Adrenal gland (tissue), 12 donors: ENCODE measurements around the gene ZC3H12D. TPM values are rescaled to one million over a fixed set of nuclear protein-coding genes. Genes with fewer than 3 reads are reported as not detected.

Source experiments
- DNase-seq, 7 donors: peaks; one replicate each; pipeline ENCODE4 v3.0.0-alpha.2; 2019 to 2020
- H3K27ac ChIP-seq, 5 donors: fragments of 200-600 bp; sonication (generic) in 4 of 5; 1 replicate in 3 of 5; 2 replicates in 2 of 5; pipeline versions ENCODE4 v1.5.1 to v1.8.0; 2016 to 2020; ENCODE audit warnings: mild to moderate bottlenecking in 1 of 5
- H3K27me3 ChIP-seq: fragments of 200-600 bp; 2 replicates; pipeline ENCODE4 v1.8.0; 2021
- H3K36me3 ChIP-seq, 2 donors: fragments of 200-600 bp; replicated peaks in 1 of 2; 1 replicate in 1 of 2; 2 replicates in 1 of 2; pipeline versions ENCODE4 v1.5.1 to v1.8.0; 2018 to 2022
- H3K4me1 ChIP-seq, 2 donors: fragments of 200-600 bp; replicated peaks in 1 of 2; 1 replicate in 1 of 2; 2 replicates in 1 of 2; pipeline versions ENCODE4 v1.5.1 to v1.8.0; 2018 to 2021
- H3K4me3 ChIP-seq, 4 donors: fragments of 200-600 bp; sonication (generic) in 3 of 4; one replicate each; pipeline ENCODE4 v1.5.1; 2016 to 2018
- H3K9me3 ChIP-seq, 3 donors: fragments of 200-600 bp; sonication (generic) in 1 of 3; replicated peaks in 1 of 3; 1 replicate in 2 of 3; 2 replicates in 1 of 3; pipeline versions ENCODE4 v1.5.1 to v1.8.0; 2016 to 2021
- POLR2A ChIP-seq, 2 donors: fragments of 450-650 bp; IDR thresholded peaks; one replicate each; pipeline ENCODE4 v1.6.1; 2017; ENCODE audit warnings: antibody characterized with exemption in 2 of 2, mild to moderate bottlenecking in 2 of 2, moderate library complexity in 1 of 2
- WGBS, 4 donors: extraction: QIAGEN DNeasy Blood & Tissue Kit in 2 of 4; methylation state at CpG; one replicate each; pipeline versions ENCODE4 v1.1.5 to v1.1.7; 2013 to 2017; 5-methylcytosine and 5-hydroxymethylcytosine counted together
- intact Hi-C, 2 donors: fragments of 100-400 bp; cut with DNase I; formaldehyde crosslinking; loops; one replicate each; pipeline versions ENCODE4 v1.14.1 to v1.15.0; 2022 to 2023
- polyA plus RNA-seq, 3 donors: library from polyadenylated mRNA; stranded (reverse); fragments of 200-250 nt in 2 of 3; fragments of 350-450 nt in 1 of 3; fragmentation: Illumina TruSeq in 1 of 3; extraction: RNeasy Lipid Tissue Mini Kit (QIAGEN cat#74804) in 1 of 3; gene quantifications; one replicate each; pipeline ENCODE4 v1.2.3, GENCODE V29; 2013 to 2014
- total RNA-seq, 9 donors: library from RNA; depleted of rRNA in 4 of 9; stranded (reverse); fragments of >200 nt in 4 of 9; fragments of 120-200 nt in 1 of 9; fragmentation: NEBNext Ultra II Directional in 1 of 9; extraction: Animal tissue kit (Norgen Biotek cat#: 25700) in 1 of 9; gene quantifications; one replicate each; pipeline versions ENCODE4 v1.1.0 to v1.2.4, GENCODE V29; 2013 to 2023
- TF ChIP-seq, protein P1 (sequence below), 6 experiments: fragments of 450-650 bp in 4 of 6; fragments of 200-600 bp in 2 of 6; sonication (generic) in 1 of 6; IDR thresholded peaks; 1 replicate in 5 of 6; 2 replicates in 1 of 6; pipeline versions ENCODE4 v1.5.1 to v1.8.0; 2016 to 2021; ENCODE audit warnings: antibody characterized with exemption in 6 of 6, mild to moderate bottlenecking in 2 of 6, moderate library complexity in 1 of 6
- donor health status: healthy with polysubstance abuse.
- donor health status: Bipolar disorder and iron deficiency.
- donor health status: DM: yes; HTN: yes; CAD: no.
- donor health status: DM: no; HTN: no; CAD: no.
- donor health status: DM: no; HTN: no; CAD: no.
- donor health status: DM: yes; HTN: yes; CAD: no.

Gene ZC3H12D
- total and polyA plus RNA-seq, 12 donors = 0.44 to 12.0 (median 1.8) TPM

DNA sequence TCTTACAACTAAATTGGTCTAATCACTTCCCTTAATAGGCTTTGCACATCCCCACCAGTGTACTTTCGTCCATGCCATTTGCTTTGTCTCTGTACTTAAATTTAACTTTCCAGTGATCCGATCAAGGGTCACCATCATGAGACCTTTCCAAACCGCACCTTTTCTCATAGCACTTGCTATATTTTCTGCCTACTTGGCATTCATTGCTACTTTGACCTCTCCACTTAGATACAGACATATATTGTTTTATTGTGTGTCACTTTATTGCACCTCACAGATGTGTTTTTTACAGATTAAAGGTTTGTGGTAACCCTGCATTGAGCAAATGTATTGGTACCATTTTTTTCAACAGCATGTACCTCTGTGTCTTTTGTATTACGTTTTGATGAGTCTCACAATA is 70.0 kb downstream of the ZC3H12D start:
- Histone ChIP-seq H3K36me3 (peaks cover 0 to 9% of the 10 kb centered on the region in 2 donors), H3K4me1 (no peaks in the 10 kb centered on the region), H3K9me3 (no peaks in the 10 kb centered on the region), H3K27ac (no peak overlapping the region), H3K4me3 (no peak overlapping the region), H3K27me3 (no peaks in the 10 kb centered on the region)
- WGBS, 4 donors = 91 to 95% (median 92%) methylated on average over 4 of the region's 4 CpGs
- no peak for DNase-seq
- intact Hi-C loops = no loop called here
- TF ChIP-seq, protein P1, sequence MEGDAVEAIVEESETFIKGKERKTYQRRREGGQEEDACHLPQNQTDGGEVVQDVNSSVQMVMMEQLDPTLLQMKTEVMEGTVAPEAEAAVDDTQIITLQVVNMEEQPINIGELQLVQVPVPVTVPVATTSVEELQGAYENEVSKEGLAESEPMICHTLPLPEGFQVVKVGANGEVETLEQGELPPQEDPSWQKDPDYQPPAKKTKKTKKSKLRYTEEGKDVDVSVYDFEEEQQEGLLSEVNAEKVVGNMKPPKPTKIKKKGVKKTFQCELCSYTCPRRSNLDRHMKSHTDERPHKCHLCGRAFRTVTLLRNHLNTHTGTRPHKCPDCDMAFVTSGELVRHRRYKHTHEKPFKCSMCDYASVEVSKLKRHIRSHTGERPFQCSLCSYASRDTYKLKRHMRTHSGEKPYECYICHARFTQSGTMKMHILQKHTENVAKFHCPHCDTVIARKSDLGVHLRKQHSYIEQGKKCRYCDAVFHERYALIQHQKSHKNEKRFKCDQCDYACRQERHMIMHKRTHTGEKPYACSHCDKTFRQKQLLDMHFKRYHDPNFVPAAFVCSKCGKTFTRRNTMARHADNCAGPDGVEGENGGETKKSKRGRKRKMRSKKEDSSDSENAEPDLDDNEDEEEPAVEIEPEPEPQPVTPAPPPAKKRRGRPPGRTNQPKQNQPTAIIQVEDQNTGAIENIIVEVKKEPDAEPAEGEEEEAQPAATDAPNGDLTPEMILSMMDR (IDR thresholded peaks at IDR 0.05) = no peak
- no peak for TF ChIP-seq POLR2A (IDR thresholded peaks at IDR 0.05)

DNA sequence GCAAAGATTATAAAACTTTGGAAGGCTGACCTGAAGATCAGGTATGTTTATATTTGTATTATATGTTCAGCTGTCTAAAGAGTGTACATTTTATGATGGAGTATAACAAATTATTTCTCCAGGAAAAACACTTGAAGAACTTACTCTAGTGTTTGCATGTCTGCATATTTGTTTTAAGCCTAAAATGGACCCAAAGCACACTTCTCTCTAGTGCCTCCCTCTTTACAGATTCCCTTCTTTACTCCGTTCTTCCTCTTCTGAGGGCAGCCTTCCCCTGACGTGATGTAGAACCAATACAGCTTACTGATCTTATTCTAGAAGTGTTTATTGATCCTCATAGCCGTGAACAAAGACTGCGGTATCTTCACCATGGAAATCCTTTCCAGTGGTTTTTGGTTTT is 70.8 kb downstream of the ZC3H12D start:
- TF ChIP-seq POLR2A (IDR thresholded peaks at IDR 0.05) = no peak
- TF ChIP-seq, protein P1 (IDR thresholded peaks at IDR 0.05) = no peak
- intact Hi-C loops = no loop called here
- no peak for DNase-seq
- H3K27me3 ChIP-seq = no peaks in the 10 kb centered on the region
- no peak overlapping the region for H3K4me3 ChIP-seq
- H3K9me3 ChIP-seq = no peaks in the 10 kb centered on the region
- H3K27ac ChIP-seq = no peak overlapping the region
- H3K4me1 ChIP-seq = no peaks in the 10 kb centered on the region
- 70 to 95% (median 83%) methylated on average over 4 of the region's 4 CpGs for WGBS, 4 donors
- H3K36me3 ChIP-seq = peaks cover 0 to 11% of the 10 kb centered on the region in 2 donors

DNA sequence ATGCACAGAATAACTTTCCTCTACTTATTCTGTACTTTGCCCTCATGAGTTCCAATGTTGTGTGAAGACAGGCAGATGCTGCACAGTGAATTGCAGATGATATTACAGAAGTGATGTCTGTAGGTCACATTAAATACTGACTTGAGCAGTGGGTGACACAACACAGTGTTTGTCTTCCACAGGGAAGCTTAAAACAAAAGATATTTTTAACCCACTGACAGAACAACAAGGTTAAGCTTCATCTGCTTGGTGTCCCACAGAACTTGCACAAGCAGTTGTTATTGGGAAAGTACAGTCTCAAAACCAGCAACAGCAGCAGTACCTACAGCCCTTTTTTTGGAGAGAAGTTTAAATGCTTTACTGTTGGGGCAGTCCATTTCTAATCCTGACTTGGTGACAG is 74.3 kb downstream of the ZC3H12D start:
- peaks cover 0 to 11% of the 10 kb centered on the region in 2 donors for H3K36me3 ChIP-seq
- no peak for DNase-seq
- intact Hi-C loops = no loop called here

DNA sequence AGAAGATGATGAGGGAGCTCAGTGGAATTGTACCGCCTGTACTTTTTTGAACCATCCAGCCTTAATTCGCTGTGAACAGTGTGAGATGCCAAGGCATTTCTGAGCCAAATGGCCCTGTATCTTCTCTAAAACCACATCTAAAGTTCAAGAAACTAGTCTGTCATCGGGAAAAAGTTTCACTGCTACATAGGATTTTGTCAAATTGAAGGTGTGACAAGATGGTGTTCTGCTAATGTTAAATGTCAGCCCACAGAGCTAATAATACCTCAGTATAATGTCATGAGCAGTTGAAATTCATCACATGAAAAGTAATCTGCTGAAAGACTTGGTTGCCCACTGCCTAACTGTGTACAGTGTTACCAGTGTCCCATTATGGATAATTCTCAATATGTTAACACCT is 75.2 kb downstream of the ZC3H12D start:
- TF ChIP-seq, protein P1 (IDR thresholded peaks at IDR 0.05) = no peak
- no peak for TF ChIP-seq POLR2A (IDR thresholded peaks at IDR 0.05)
- intact Hi-C loops = no loop called here
- H3K27ac ChIP-seq = no peak overlapping the region
- no peaks in the 10 kb centered on the region for H3K27me3 ChIP-seq
- no peaks in the 10 kb centered on the region for H3K4me1 ChIP-seq
- peaks cover 0 to 11% of the 10 kb centered on the region in 2 donors for H3K36me3 ChIP-seq
- no peaks in the 10 kb centered on the region for H3K9me3 ChIP-seq
- no peak overlapping the region for H3K4me3 ChIP-seq
- no peak for DNase-seq
- 90 to 98% (median 96%) methylated on average over 3 of the region's 3 CpGs for WGBS, 4 donors

More for the DNA sequence above, 74.3 kb downstream of the ZC3H12D start:
- no peaks in the 10 kb centered on the region for H3K27me3 ChIP-seq
- TF ChIP-seq, protein P1 (IDR thresholded peaks at IDR 0.05) = no peak
- no peak overlapping the region for H3K4me3 ChIP-seq
- no peaks in the 10 kb centered on the region for H3K4me1 ChIP-seq
- H3K9me3 ChIP-seq = no peaks in the 10 kb centered on the region
- H3K27ac ChIP-seq = no peak overlapping the region
